ENCODE results near the gene COQ4. TPM values are rescaled to one million over a fixed set of nuclear protein-coding genes. Genes with fewer than 3 reads are reported as not detected.

Gene COQ4
- total and polyA plus RNA-seq, 2 experiments from 2014 or later: 35.3 to 37.0 TPM

DNA sequence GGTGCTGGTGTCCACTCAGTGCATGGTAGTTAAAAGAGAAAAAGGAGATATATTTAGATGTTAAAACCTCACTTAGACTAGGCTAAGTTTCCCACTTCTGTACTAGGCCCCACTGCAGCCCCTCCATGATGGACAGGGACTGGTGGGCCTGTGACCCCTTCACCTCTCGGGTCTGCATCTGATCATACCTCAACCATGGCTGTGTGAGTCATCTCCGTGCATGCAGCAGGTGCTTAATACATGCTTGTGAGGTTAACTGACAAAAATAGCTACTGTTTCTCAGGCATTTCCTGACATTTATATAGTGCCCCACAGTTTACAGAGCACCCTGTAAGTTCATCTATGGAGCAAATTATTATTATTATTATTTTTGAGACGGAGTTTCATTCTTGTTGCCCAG, 40.1 kb downstream of the COQ4 start (continued):
- TF ChIP-seq, protein P1, sequence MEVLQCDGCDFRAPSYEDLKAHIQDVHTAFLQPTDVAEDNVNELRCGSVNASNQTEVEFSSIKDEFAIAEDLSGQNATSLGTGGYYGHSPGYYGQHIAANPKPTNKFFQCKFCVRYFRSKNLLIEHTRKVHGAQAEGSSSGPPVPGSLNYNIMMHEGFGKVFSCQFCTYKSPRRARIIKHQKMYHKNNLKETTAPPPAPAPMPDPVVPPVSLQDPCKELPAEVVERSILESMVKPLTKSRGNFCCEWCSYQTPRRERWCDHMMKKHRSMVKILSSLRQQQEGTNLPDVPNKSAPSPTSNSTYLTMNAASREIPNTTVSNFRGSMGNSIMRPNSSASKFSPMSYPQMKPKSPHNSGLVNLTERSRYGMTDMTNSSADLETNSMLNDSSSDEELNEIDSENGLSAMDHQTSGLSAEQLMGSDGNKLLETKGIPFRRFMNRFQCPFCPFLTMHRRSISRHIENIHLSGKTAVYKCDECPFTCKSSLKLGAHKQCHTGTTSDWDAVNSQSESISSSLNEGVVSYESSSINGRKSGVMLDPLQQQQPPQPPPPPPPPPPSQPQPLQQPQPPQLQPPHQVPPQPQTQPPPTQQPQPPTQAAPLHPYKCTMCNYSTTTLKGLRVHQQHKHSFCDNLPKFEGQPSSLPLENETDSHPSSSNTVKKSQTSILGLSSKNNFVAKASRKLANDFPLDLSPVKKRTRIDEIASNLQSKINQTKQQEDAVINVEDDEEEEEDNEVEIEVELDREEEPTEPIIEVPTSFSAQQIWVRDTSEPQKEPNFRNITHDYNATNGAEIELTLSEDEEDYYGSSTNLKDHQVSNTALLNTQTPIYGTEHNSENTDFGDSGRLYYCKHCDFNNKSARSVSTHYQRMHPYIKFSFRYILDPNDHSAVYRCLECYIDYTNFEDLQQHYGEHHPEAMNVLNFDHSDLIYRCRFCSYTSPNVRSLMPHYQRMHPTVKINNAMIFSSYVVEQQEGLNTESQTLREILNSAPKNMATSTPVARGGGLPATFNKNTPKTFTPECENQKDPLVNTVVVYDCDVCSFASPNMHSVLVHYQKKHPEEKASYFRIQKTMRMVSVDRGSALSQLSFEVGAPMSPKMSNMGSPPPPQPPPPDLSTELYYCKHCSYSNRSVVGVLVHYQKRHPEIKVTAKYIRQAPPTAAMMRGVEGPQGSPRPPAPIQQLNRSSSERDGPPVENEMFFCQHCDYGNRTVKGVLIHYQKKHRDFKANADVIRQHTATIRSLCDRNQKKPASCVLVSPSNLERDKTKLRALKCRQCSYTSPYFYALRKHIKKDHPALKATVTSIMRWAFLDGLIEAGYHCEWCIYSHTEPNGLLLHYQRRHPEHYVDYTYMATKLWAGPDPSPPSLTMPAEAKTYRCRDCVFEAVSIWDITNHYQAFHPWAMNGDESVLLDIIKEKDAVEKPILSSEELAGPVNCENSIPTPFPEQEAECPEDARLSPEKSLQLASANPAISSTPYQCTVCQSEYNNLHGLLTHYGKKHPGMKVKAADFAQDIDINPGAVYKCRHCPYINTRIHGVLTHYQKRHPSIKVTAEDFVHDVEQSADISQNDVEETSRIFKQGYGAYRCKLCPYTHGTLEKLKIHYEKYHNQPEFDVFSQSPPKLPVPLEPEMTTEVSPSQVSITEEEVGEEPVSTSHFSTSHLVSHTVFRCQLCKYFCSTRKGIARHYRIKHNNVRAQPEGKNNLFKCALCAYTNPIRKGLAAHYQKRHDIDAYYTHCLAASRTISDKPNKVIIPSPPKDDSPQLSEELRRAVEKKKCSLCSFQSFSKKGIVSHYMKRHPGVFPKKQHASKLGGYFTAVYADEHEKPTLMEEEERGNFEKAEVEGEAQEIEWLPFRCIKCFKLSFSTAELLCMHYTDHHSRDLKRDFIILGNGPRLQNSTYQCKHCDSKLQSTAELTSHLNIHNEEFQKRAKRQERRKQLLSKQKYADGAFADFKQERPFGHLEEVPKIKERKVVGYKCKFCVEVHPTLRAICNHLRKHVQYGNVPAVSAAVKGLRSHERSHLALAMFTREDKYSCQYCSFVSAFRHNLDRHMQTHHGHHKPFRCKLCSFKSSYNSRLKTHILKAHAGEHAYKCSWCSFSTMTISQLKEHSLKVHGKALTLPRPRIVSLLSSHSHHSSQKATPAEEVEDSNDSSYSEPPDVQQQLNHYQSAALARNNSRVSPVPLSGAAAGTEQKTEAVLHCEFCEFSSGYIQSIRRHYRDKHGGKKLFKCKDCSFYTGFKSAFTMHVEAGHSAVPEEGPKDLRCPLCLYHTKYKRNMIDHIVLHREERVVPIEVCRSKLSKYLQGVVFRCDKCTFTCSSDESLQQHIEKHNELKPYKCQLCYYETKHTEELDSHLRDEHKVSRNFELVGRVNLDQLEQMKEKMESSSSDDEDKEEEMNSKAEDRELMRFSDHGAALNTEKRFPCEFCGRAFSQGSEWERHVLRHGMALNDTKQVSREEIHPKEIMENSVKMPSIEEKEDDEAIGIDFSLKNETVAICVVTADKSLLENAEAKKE (CRISPR knock-in tag; IDR thresholded peaks at IDR 0.05): no peak
- TF ChIP-seq STAT1 (IDR thresholded peaks at IDR 0.05; ENCODE audit: unreplicated experiment): no peak
- no peak for TF ChIP-seq NANOG (IDR thresholded peaks at IDR 0.05; ENCODE audit: borderline replicate concordance)
- TF ChIP-seq, protein P2, sequence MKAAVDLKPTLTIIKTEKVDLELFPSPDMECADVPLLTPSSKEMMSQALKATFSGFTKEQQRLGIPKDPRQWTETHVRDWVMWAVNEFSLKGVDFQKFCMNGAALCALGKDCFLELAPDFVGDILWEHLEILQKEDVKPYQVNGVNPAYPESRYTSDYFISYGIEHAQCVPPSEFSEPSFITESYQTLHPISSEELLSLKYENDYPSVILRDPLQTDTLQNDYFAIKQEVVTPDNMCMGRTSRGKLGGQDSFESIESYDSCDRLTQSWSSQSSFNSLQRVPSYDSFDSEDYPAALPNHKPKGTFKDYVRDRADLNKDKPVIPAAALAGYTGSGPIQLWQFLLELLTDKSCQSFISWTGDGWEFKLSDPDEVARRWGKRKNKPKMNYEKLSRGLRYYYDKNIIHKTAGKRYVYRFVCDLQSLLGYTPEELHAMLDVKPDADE (IDR thresholded peaks at IDR 0.05): no peak
- TF ChIP-seq, protein P3, sequence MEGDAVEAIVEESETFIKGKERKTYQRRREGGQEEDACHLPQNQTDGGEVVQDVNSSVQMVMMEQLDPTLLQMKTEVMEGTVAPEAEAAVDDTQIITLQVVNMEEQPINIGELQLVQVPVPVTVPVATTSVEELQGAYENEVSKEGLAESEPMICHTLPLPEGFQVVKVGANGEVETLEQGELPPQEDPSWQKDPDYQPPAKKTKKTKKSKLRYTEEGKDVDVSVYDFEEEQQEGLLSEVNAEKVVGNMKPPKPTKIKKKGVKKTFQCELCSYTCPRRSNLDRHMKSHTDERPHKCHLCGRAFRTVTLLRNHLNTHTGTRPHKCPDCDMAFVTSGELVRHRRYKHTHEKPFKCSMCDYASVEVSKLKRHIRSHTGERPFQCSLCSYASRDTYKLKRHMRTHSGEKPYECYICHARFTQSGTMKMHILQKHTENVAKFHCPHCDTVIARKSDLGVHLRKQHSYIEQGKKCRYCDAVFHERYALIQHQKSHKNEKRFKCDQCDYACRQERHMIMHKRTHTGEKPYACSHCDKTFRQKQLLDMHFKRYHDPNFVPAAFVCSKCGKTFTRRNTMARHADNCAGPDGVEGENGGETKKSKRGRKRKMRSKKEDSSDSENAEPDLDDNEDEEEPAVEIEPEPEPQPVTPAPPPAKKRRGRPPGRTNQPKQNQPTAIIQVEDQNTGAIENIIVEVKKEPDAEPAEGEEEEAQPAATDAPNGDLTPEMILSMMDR (conservative IDR thresholded peaks at IDR 0.05; ENCODE audit: low read depth in 2 of 2): no peak

DNA sequence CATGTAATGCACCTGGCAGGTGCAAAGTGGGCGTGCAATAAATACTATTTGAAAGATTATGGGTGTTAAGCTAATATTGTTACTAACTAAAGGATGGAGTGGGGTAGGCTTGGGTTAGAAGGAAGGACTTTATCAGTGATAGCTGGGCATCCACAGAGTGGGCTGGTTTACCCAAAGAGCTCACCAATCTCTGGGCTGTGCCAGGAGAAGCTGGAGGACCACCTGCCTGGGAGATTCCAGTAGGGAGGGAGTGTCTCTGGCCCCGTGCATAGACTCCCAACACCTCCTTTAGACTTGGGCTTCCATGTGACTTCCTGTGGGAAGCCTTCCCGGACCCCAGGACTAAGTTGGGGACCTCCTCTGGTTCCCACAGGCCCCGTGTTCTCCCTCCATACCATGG, 42.9 kb downstream of the COQ4 start:
- Mint-ChIP-seq H3K4me1 (peaks cover 34% of the 10 kb centered on the region), H3K27me3 (ENCODE audit: insufficient read depth, low read depth, poor library complexity) (peaks cover 73% of the 10 kb centered on the region)
- peaks cover 87% of the 10 kb centered on the region for H3K27me3 ChIP-seq (ENCODE audit: insufficient read depth)

More for the DNA sequence above, 42.9 kb downstream of the COQ4 start:
- H3K4me1 ChIP-seq (ENCODE audit: insufficient read depth): peaks cover 33% of the 10 kb centered on the region
- no peak for TF ChIP-seq STAT1 (IDR thresholded peaks at IDR 0.05; ENCODE audit: unreplicated experiment)
- TF ChIP-seq, protein P4, sequence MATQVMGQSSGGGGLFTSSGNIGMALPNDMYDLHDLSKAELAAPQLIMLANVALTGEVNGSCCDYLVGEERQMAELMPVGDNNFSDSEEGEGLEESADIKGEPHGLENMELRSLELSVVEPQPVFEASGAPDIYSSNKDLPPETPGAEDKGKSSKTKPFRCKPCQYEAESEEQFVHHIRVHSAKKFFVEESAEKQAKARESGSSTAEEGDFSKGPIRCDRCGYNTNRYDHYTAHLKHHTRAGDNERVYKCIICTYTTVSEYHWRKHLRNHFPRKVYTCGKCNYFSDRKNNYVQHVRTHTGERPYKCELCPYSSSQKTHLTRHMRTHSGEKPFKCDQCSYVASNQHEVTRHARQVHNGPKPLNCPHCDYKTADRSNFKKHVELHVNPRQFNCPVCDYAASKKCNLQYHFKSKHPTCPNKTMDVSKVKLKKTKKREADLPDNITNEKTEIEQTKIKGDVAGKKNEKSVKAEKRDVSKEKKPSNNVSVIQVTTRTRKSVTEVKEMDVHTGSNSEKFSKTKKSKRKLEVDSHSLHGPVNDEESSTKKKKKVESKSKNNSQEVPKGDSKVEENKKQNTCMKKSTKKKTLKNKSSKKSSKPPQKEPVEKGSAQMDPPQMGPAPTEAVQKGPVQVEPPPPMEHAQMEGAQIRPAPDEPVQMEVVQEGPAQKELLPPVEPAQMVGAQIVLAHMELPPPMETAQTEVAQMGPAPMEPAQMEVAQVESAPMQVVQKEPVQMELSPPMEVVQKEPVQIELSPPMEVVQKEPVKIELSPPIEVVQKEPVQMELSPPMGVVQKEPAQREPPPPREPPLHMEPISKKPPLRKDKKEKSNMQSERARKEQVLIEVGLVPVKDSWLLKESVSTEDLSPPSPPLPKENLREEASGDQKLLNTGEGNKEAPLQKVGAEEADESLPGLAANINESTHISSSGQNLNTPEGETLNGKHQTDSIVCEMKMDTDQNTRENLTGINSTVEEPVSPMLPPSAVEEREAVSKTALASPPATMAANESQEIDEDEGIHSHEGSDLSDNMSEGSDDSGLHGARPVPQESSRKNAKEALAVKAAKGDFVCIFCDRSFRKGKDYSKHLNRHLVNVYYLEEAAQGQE (IDR thresholded peaks at IDR 0.05; ENCODE audit: unreplicated experiment): no peak
- no peak for TF ChIP-seq JUNB (IDR thresholded peaks at IDR 0.05; ENCODE audit: unreplicated experiment)
- TF ChIP-seq, protein P3 (conservative IDR thresholded peaks at IDR 0.05; ENCODE audit: low read depth in 2 of 2): no peak
- no peak for TF ChIP-seq EZH2 (IDR thresholded peaks at IDR 0.05; ENCODE audit: low read depth, unreplicated experiment)
- peak overlapping the region; percentile 78; the same call in 1 of the 2 replicates for H3K27ac ChIP-seq (ENCODE audit: low read depth)
- ATAC-seq (peak; percentile 1), DNase-seq (ENCODE audit: low spot score) (no peak)
- Mint-ChIP-seq H3K27ac (peak overlapping the region; percentile 75; the same call in 1 of the 2 replicates), H3K36me3 (ENCODE audit: low read depth) (no peaks in the 10 kb centered on the region; the same call in 2 of the 3 replicates), H3K4me3 (peak overlapping the region; percentile 51), H3K9me3 (peaks cover 6% of the 10 kb centered on the region; the same call in 2 of the 3 replicates)
- peaks cover 12% of the 10 kb centered on the region for H3F3A ChIP-seq (replicated peaks; ENCODE audit: low read depth)
- H3K9me2 ChIP-seq (ENCODE audit: insufficient read depth): no peaks in the 10 kb centered on the region
- no peak overlapping the region; the same call in 1 of the 2 replicates for H2AFZ ChIP-seq
- H3K79me2 ChIP-seq (replicated peaks; ENCODE audit: insufficient read depth): no peaks in the 10 kb centered on the region
- H3K4me3 ChIP-seq: peak overlapping the region; percentile 50
- H4K20me1 ChIP-seq (replicated peaks; ENCODE audit: insufficient read depth): peaks cover 5% of the 10 kb centered on the region; the same call in 1 of the 2 replicates
- H3K4me2 ChIP-seq: peak overlapping the region; percentile 89
- H3K36me3 ChIP-seq (ENCODE audit: insufficient read depth): no peaks in the 10 kb centered on the region
